Measurements from ENCODE around the gene TDRD1. TPM values are rescaled to one million over a fixed set of nuclear protein-coding genes. Genes with fewer than 3 reads are reported as not detected.
"Not testable (repeated sequence)": the region's sequence is repeated elsewhere in the genome, so short reads cannot be mapped to it uniquely, and the experiment has no call there.

Gene TDRD1
- total and polyA plus RNA-seq, 12 donors, result 0.03 to 7.0 (median 4.0) TPM

DNA sequence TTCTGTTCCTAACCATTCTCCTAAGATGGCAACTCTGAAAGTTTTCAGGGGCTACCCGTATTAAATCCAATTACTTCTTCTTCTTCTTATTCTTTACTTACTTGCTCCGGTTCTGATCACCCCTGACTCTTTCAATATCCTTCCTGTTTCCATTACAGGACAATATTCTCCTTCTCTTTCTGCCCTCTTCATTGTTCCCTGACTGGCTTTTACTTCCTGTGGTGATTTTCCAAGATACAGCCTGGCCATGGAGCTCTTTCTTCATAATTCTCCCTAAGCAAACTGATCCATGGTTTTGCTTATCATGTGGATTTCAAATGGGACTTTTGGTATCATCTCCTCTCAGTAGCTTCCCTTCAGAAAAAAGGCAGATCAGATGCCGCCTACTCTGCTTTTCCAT is 40.6 kb upstream of the TDRD1 start:
- H3K9me3 ChIP-seq, result no peaks in the 10 kb centered on the region
- ATAC-seq, result no peak
- no peak overlapping the region for H3K27ac ChIP-seq
- WGBS, 2 donors, result 75 to 81% methylated on average over 3 of the region's 3 CpGs
- no peak for DNase-seq
- H3K36me3 ChIP-seq, result peaks cover 0 to 84% (median 33%) of the 10 kb centered on the region in 9 donors
- no peak overlapping the region for H3K4me3 ChIP-seq
- peaks cover 0 to 7% (median 0%) of the 10 kb centered on the region in 9 donors for H3K4me1 ChIP-seq
- intact Hi-C loops (cut with DNase I), result no loop called here
- no peaks in the 10 kb centered on the region for H3K27me3 ChIP-seq
- TF ChIP-seq, protein P1, sequence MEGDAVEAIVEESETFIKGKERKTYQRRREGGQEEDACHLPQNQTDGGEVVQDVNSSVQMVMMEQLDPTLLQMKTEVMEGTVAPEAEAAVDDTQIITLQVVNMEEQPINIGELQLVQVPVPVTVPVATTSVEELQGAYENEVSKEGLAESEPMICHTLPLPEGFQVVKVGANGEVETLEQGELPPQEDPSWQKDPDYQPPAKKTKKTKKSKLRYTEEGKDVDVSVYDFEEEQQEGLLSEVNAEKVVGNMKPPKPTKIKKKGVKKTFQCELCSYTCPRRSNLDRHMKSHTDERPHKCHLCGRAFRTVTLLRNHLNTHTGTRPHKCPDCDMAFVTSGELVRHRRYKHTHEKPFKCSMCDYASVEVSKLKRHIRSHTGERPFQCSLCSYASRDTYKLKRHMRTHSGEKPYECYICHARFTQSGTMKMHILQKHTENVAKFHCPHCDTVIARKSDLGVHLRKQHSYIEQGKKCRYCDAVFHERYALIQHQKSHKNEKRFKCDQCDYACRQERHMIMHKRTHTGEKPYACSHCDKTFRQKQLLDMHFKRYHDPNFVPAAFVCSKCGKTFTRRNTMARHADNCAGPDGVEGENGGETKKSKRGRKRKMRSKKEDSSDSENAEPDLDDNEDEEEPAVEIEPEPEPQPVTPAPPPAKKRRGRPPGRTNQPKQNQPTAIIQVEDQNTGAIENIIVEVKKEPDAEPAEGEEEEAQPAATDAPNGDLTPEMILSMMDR (IDR thresholded peaks at IDR 0.05), result no peak

DNA sequence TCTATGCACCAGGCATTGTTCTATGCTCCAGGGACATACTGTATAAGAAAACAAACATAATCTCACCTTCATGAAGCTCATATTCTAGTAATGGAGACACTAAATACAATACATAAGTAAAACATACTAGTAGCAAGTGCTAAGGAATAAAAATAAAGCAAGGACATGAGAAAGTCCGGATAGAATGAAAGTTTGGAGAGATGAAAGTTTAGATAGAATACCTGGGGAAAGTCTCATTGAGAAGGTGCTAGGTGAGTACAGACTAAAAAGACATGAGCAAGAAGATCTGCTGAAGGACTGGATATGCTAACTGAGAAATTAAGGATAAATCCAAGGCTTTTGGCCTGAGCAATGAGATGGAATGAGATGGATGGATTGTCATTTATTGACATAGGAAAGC is 39.1 kb upstream of the TDRD1 start:
- TF ChIP-seq, protein P1 (IDR thresholded peaks at IDR 0.05), result no peak
- WGBS, 2 donors, result 98 to 100% methylated on average over 1 of the region's 1 CpG

DNA sequence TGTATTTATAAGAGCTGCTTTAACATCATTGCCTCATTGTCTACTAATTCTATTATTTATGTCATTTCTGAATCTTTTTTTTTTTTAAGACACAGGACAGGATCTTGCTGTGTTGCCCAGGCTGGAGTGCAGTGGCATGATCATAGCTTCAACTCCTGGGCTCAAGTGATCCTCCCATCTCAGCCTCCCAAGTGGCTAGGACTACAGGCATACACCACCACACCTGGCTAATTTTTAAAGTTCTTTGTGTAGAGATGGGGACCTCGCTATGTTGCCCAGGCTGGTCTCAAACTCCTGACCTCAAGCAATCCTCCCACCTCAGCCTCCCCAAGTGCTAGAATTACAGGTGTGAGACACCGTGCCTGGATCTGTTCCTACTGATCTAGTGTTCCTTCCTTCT is 38.3 kb upstream of the TDRD1 start:
- H3K4me1 ChIP-seq; H3K27ac ChIP-seq; DNase-seq; ATAC-seq; intact Hi-C loops (cut with DNase I); H3K4me3 ChIP-seq; H3K9me3 ChIP-seq; H3K27me3 ChIP-seq: not testable (repeated sequence)
- WGBS, 2 donors, result 89 to 92% methylated on average over 2 of the region's 2 CpGs
- H3K36me3 ChIP-seq, result peaks cover 0 to 84% (median 28%) of the 10 kb centered on the region in 9 donors

More for the DNA sequence above, 39.1 kb upstream of the TDRD1 start:
- DNase-seq, result no peak
- H3K27me3 ChIP-seq, result no peaks in the 10 kb centered on the region
- H3K9me3 ChIP-seq, result no peaks in the 10 kb centered on the region
- no peak overlapping the region for H3K27ac ChIP-seq
- intact Hi-C loops (cut with DNase I), result no loop called here
- H3K4me3 ChIP-seq, result no peak overlapping the region
- H3K36me3 ChIP-seq, result peaks cover 0 to 84% (median 30%) of the 10 kb centered on the region in 9 donors
- no peak for ATAC-seq
- peaks cover 0 to 7% (median 0%) of the 10 kb centered on the region in 9 donors for H3K4me1 ChIP-seq

DNA sequence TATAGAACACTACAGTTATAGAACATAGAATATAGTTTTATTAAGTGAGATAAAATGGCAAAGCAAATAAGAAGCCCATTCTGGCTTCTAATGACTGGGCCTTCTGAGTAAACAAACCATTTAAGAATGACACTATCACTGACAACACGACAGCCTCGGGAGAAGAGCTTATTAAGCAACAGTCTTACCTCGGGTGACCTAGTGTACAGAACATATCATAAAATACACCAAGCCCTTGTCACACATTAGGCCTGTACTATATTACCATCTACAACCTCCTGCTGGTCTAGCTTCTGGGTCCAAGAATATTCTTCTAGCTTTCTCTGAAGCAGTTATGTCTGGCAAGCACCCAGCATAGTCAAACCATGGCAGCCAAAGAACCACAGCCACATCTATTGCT is 37.1 kb upstream of the TDRD1 start:
- Histone ChIP-seq H3K4me3 (no peak overlapping the region), H3K27ac (no peak overlapping the region), H3K4me1 (peaks cover 0 to 7% (median 0%) of the 10 kb centered on the region in 9 donors), H3K27me3 (no peaks in the 10 kb centered on the region), H3K9me3 (no peaks in the 10 kb centered on the region), H3K36me3 (peaks cover 0 to 83% (median 17%) of the 10 kb centered on the region in 9 donors)
- WGBS, 2 donors, result 48 to 60% methylated on average over 3 of the region's 3 CpGs
- ATAC-seq (peak in 2 of 8 donors; percentile 59 to 85), DNase-seq (no peak)
- TF ChIP-seq, protein P1 (IDR thresholded peaks at IDR 0.05), result no peak
- intact Hi-C loops (cut with DNase I), result no loop called here

DNA sequence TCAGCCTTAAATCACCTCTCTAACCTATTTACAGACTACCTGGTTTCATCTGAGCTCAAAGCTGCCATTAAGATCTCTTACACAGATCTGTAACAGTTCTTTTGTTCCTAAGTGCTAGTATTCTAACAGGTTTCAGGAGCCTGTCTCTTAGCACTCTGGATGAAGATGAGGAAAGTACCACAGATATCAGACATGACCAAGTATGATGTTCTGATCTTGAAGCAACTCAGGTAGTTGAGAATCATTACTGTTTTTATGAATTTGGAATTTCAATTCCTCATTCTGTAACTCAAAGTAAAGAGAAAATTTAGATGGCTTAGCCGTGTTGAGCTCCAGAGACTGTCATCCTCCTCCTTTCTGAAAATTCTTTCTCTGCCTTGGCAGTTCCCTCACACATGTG is 36.0 kb upstream of the TDRD1 start:
- peaks cover 0 to 7% (median 0%) of the 10 kb centered on the region in 9 donors for H3K4me1 ChIP-seq
- intact Hi-C loops (cut with DNase I), result no loop called here
- 91 to 96% methylated on average over 1 of the region's 1 CpG for WGBS, 2 donors
- no peak for ATAC-seq
- H3K9me3 ChIP-seq, result no peaks in the 10 kb centered on the region
- H3K4me3 ChIP-seq, result no peak overlapping the region
- TF ChIP-seq, protein P1 (IDR thresholded peaks at IDR 0.05), result no peak
- H3K27ac ChIP-seq, result no peak overlapping the region
- DNase-seq, result no peak
- peaks cover 0 to 86% (median 20%) of the 10 kb centered on the region in 9 donors for H3K36me3 ChIP-seq
- H3K27me3 ChIP-seq, result no peaks in the 10 kb centered on the region

DNA sequence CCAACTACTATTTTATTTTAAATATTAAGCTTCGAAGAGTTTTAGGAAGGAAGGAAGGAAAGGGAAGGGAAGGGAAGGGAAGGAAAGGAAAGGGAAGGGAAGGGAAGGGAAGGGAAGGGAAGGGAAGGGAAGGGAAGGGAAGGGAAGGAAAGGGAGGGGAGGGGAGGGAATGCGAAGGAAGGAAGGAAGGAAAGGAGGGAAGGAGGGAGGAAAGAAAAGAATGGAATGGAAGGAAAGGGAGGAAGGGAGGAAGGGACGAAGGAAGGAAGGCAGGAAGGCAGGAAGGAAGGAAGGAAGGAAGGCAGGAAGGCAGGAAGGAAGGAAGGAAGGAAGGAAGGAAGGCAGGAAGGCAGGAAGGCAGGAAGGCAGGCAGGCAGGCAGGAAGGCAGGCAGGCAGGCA is 29.7 kb upstream of the TDRD1 start:
- H3K27ac ChIP-seq; DNase-seq; H3K27me3 ChIP-seq; intact Hi-C loops (cut with DNase I); H3K4me1 ChIP-seq; H3K9me3 ChIP-seq; H3K4me3 ChIP-seq; ATAC-seq: not testable (repeated sequence)
- H3K36me3 ChIP-seq, result peaks cover 0 to 82% (median 31%) of the 10 kb centered on the region in 9 donors
- WGBS, 2 donors, result 75 to 78% methylated on average over 3 of the region's 3 CpGs
